Uterus (tissue), 2 donors: ENCODE measurements around the gene BNC2.

ENCODE experiments used
- POLR2A ChIP-seq, 2 donors: fragments of 450-650 bp; IDR thresholded peaks; one replicate each; pipeline ENCODE4 v1.6.1; 2016; ENCODE audit warnings: antibody characterized with exemption in 2 of 2, mild to moderate bottlenecking in 1 of 2, moderate library complexity in 1 of 2
- TF ChIP-seq, protein P1 (sequence below), 4 experiments: fragments of 200-600 bp in 2 of 4; fragments of 450-650 bp in 2 of 4; sonication (generic) in 2 of 4; IDR thresholded peaks; one replicate each; pipeline ENCODE4 v1.5.1; 2016 to 2019; ENCODE audit warnings: antibody characterized with exemption in 4 of 4, mild to moderate bottlenecking in 2 of 4, moderate library complexity in 1 of 4

- TF ChIP-seq POLR2A (IDR thresholded peaks at IDR 0.05), result no peak
- TF ChIP-seq, protein P1, sequence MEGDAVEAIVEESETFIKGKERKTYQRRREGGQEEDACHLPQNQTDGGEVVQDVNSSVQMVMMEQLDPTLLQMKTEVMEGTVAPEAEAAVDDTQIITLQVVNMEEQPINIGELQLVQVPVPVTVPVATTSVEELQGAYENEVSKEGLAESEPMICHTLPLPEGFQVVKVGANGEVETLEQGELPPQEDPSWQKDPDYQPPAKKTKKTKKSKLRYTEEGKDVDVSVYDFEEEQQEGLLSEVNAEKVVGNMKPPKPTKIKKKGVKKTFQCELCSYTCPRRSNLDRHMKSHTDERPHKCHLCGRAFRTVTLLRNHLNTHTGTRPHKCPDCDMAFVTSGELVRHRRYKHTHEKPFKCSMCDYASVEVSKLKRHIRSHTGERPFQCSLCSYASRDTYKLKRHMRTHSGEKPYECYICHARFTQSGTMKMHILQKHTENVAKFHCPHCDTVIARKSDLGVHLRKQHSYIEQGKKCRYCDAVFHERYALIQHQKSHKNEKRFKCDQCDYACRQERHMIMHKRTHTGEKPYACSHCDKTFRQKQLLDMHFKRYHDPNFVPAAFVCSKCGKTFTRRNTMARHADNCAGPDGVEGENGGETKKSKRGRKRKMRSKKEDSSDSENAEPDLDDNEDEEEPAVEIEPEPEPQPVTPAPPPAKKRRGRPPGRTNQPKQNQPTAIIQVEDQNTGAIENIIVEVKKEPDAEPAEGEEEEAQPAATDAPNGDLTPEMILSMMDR (IDR thresholded peaks at IDR 0.05), result no peak
Measured at GRCh38 chr9:16619914-16620520, 250.5 kb downstream of the BNC2 start.
